Kidney tubule cell (primary cell): ENCODE data around the gene SIK3.

ENCODE experiments used
- DNase-seq: peaks from one replicate; pipeline ENCODE4 v3.0.0-alpha.2; 2018; ENCODE audit warnings: low spot score

SIK3 gene

GRCh38 chr11:117009905-117010605, 88.2 kb downstream of the SIK3 start:
- no peak for DNase-seq

DNA sequence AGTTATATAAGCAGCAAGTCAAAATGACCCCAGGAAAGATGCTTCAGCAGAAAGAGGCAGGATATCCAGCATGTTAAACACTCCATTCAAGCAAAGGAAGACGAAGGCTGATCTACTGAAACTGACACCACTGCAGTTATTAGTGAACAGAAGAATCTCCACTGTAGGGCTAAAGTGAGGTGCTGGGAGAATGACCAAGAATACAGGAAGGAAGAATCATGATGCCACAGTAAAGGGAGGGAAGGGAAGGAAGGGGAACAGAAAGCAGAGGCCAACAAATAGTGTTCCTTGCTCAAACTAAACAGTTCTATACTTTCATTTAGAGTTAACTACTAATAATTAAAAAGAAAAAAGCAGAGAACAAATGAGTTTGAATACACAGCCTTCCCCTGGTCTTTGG, 92.5 kb downstream of the SIK3 start:
- DNase-seq, result no peak

GRCh38 chr11:117002639-117003299, 95.5 kb downstream of the SIK3 start:
- DNase-seq, result peak; percentile 29

GRCh38 chr11:117000014-117000737, 98.1 kb downstream of the SIK3 start:
- DNase-seq, result no peak

DNA sequence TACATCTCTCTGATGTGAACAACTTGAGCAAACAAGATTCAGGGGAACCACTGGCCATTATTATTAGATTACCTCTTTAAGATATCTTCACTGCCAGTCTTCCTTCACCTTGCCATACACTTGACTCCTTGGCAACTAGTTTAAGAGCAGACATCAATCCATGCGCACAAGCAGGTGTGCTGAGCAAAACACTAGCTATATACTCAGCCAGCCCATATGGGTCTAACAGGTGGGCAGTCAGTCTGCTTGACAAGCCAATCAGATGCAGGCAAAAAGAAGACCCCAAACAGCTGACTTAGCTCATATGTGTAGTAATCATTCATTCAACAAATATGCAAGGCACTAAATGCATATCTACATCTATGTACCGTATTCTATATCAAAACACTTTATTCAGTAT, 101.2 kb downstream of the SIK3 start:
- DNase-seq, result no peak

- no peak for DNase-seq
These were observed 104.0 kb downstream of the SIK3 start for GRCh38 chr11:116994195-116994594.

DNA sequence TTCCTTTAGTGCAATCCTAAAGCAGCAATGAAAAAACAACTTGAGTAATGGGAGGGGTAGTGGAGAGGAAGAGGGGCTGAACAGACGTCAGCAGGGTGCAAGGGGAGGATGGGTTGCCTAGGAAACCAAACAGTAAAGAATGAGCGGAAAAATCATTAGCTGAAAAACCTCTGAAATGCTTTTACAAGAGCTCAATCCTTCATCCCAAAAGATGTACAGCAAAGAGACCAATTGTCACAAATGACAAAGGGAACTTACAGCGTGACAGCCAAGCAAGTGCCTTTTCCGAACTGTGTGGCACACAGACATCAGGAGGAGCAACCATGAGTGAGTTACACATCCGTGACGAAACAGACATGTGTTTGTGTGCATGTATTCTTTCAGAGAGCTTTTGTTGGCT, 104.6 kb downstream of the SIK3 start:
- no peak for DNase-seq

- DNase-seq, result no peak
These were observed 106.7 kb downstream of the SIK3 start for GRCh38 chr11:116991491-116991890.

GRCh38 chr11:116990811-116991210, 107.4 kb downstream of the SIK3 start:
- no peak for DNase-seq

- peak; percentile 61 for DNase-seq
These were observed 108.2 kb downstream of the SIK3 start for GRCh38 chr11:116990061-116990473.

- no peak for DNase-seq
These were observed 109.0 kb downstream of the SIK3 start for GRCh38 chr11:116989184-116989583.

- peak; percentile 75 for DNase-seq
These were observed 111.6 kb downstream of the SIK3 start for GRCh38 chr11:116986521-116987105.

GRCh38 chr11:116984589-116984988, 113.6 kb downstream of the SIK3 start:
- peak; percentile 50 for DNase-seq

GRCh38 chr11:116984186-116984585, 114.0 kb downstream of the SIK3 start:
- no peak for DNase-seq

DNA sequence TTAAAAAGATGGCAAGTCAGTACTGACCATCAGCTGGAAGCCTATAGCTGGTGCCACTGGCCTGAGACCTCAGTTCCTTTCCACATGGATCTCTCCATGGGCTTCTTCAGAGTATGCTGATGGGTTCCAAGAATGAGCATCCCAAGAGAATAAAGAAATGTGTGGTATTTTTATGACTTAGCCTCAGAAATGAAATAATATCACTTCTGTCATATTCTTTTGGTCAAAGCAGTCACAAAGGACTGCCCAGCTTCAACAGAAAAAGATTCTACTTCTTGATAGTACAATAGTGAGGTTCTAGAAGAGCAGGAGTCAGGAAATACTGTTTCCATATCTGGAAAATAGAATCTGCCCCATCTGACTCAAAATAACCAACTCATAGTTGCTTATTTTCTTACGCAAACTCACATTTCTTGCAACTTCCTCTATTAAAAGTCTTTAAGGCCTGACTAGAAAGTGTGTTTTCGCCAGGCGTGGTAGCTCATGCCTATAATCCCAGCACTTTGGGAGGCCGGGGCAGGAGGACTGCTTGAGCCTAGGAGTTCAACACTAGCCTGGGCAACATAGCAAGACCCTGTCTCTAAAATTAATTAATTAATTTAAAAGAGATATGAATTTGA, 116.9 kb downstream of the SIK3 start:
- no peak for DNase-seq

DNA sequence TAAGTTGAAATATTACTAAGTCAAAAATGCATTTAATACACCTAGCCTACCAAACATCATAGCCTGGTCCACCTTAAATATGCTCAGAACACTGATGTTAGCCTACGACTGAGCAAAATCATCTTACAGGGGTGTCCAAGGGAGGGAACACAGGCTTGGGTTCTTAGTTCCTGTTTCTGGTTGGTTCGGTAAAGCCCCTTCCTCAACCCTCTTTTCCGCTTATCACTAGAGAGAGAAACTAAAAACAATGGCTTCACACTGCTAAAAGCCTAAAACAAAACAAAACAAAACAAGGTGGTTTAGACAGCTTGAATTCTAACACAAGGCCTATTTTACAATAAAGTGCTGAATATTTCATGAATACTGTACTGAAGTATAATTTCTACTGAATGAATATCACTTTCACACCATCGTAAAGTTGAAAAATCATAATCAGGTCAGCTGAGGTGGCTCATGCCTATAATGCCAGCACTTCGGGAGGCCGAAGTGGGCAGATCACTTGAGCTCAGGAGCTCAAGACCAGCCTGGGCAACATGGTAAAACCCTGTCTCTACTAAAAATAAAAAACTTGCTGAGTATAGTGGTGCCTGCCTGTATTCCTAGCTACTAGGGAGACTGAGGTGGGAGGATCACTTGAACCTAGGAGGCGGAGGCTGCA, 118.0 kb downstream of the SIK3 start:
- peak; percentile 46 for DNase-seq

- no peak for DNase-seq
These were observed 121.2 kb downstream of the SIK3 start for GRCh38 chr11:116976941-116977570.

- DNase-seq, result no peak
These were observed 122.6 kb downstream of the SIK3 start for GRCh38 chr11:116975661-116976060.

GRCh38 chr11:116973270-116973669, 125.0 kb downstream of the SIK3 start:
- no peak for DNase-seq

DNA sequence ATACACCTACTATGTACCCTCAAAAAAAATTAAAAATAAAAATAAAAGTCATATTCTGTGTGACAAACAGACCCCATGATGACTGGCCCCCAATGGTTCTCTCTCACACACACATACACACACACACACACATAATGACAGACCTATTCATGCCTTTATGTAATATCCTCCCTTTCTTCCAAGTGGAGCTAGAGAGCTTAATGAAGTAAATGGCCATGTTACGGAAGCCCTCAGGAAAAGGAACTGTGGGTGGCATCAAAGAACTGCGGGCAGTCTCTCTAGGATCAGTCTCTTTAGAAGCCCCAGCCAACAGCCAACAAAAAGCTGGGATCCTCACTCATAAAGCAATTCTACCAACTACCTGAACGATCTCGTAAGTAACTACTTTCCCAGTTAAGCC, 125.5 kb downstream of the SIK3 start:
- DNase-seq, result no peak
